Keratinocyte (primary cell): ENCODE data around the gene SERTAD1. TPM values are rescaled to one million over a fixed set of nuclear protein-coding genes. Genes with fewer than 3 reads are reported as not detected.
A peak's percentile ranks its signal among the peaks of the same experiment; 100 is the strongest.

Experiments used
- DNase-seq: peaks from one replicate; pipeline ENCODE4 v3.0.0-alpha.2; 2011; ENCODE audit warnings: low read depth, missing footprints, low spot score
- FAIRE-seq: peaks from 2 replicates; lab custom pipeline; 2011; peaks lifted over from hg19 to GRCh38; lab: Jason Lieb, UNC
- H2AFZ ChIP-seq: 2 replicates; pipeline ENCODE4 v1.6.0; 2012; ENCODE audit warnings: low read length, control low read depth, inconsistent platforms; ENCODE audit not compliant: control insufficient read depth
- H3K27ac ChIP-seq: 2 replicates; pipeline ENCODE4 v1.5.1; 2011; ENCODE audit warnings: low read length; ENCODE audit not compliant: control insufficient read depth, insufficient read depth
- H3K27me3 ChIP-seq: 3 replicates; pipeline ENCODE4 v1.6.0; 2011; ENCODE audit warnings: low read length; ENCODE audit not compliant: control insufficient read depth, insufficient read depth; ENCODE audit errors: extremely low read depth
- H3K36me3 ChIP-seq, 2 experiments: 2 replicates in 1 of 2; 3 replicates in 1 of 2; pipeline ENCODE4 v1.5.1; 2011; ENCODE audit warnings: low read length in 2 of 2, mild to moderate bottlenecking in 1 of 2; ENCODE audit not compliant: control insufficient read depth in 2 of 2, insufficient read depth in 2 of 2; ENCODE audit errors: extremely low read depth in 1 of 2
- H3K4me1 ChIP-seq: 3 replicates; pipeline ENCODE4 v1.5.1; 2011; ENCODE audit warnings: low read length; ENCODE audit not compliant: control insufficient read depth, insufficient read depth; ENCODE audit errors: extremely low read depth
- H3K4me2 ChIP-seq: 3 replicates; pipeline ENCODE4 v1.6.0; 2011; ENCODE audit warnings: low read depth, low read length; ENCODE audit not compliant: control insufficient read depth, insufficient read depth; ENCODE audit errors: extremely low read depth
- H3K4me3 ChIP-seq, 3 experiments: fragments of 200-600 bp in 1 of 3; sonication (generic) in 1 of 3; 2 replicates in 2 of 3; 3 replicates in 1 of 3; pipeline ENCODE4 v1.5.1; 2011 to 2016; ENCODE audit warnings: low read length in 3 of 3, mild to moderate bottlenecking in 3 of 3, control low read depth in 2 of 3, inconsistent platforms in 1 of 3, low read depth in 1 of 3, mixed read lengths in 1 of 3, mixed run types in 1 of 3, moderate library complexity in 1 of 3; ENCODE audit not compliant: control insufficient read depth in 2 of 3, insufficient read depth in 2 of 3; ENCODE audit errors: extremely low read depth in 1 of 3
- H3K79me2 ChIP-seq: 2 replicates; pipeline ENCODE4 v1.6.0; 2012; ENCODE audit warnings: low read length; ENCODE audit not compliant: control insufficient read depth, insufficient read depth
- H3K9ac ChIP-seq: 3 replicates; pipeline ENCODE4 v1.6.0; 2011; ENCODE audit warnings: low read length; ENCODE audit not compliant: control insufficient read depth, insufficient read depth; ENCODE audit errors: extremely low read depth
- H3K9me1 ChIP-seq: 3 replicates; pipeline ENCODE4 v1.6.0; 2011; ENCODE audit warnings: low read length; ENCODE audit not compliant: control insufficient read depth, insufficient read depth; ENCODE audit errors: extremely low read depth
- H3K9me3 ChIP-seq: 2 replicates; pipeline ENCODE4 v1.5.1; 2012; ENCODE audit warnings: low read depth, low read length; ENCODE audit not compliant: control insufficient read depth
- H4K20me1 ChIP-seq: 3 replicates; pipeline ENCODE4 v1.6.0; 2011; ENCODE audit warnings: low read length; ENCODE audit not compliant: control insufficient read depth, insufficient read depth; ENCODE audit errors: extremely low read depth
- CTCF ChIP-seq, 3 experiments: IDR thresholded peaks in 1 of 3; conservative IDR thresholded peaks in 1 of 3; optimal IDR thresholded peaks in 1 of 3; 2 replicates in 2 of 3; 3 replicates in 1 of 3; pipeline versions ENCODE3 to v1.5.1; 2011; ENCODE audit warnings: low read length in 3 of 3, mild to moderate bottlenecking in 3 of 3, moderate library complexity in 2 of 3, control low read depth in 1 of 3, inconsistent platforms in 1 of 3; ENCODE audit not compliant: insufficient read depth in 2 of 3; ENCODE audit errors: extremely low read depth in 1 of 3
- EZH2 ChIP-seq: IDR thresholded peaks from one replicate; pipeline ENCODE4 v1.6.1; 2012; ENCODE audit warnings: inconsistent platforms, mild to moderate bottlenecking, low read length, moderate library complexity
- dilution Hi-C: fragments of 300-500 bp; cut with MboI; formaldehyde crosslinking; loops from one replicate; pipeline ENCODE4 v1.7.0; 2020; ENCODE audit warnings: low sequenced_read_pairs; ENCODE audit not compliant: extremely low pct_ligation_motif_present
- polyA plus RNA-seq, 5 experiments: library from polyadenylated mRNA; depleted of rRNA in 3 of 5; stranded (reverse) in 3 of 5; stranded (forward) in 1 of 5; unstranded in 1 of 5; fragments of >200 nt; gene quantifications; 1 replicate in 1 of 5; 2 replicates in 3 of 5; 3 replicates in 1 of 5; pipeline versions ENCODE4 v1.2.1 to v1.2.3, GENCODE V29; 2011 to 2012; ENCODE audit warnings: missing spikeins in 2 of 5, low read depth in 1 of 5, low replicate concordance in 1 of 5

Gene SERTAD1
- polyA plus RNA-seq, 1 donor (not counting 4 experiments of a cell fraction or from before 2014, with no cell fraction given) = 9.5 TPM

DNA sequence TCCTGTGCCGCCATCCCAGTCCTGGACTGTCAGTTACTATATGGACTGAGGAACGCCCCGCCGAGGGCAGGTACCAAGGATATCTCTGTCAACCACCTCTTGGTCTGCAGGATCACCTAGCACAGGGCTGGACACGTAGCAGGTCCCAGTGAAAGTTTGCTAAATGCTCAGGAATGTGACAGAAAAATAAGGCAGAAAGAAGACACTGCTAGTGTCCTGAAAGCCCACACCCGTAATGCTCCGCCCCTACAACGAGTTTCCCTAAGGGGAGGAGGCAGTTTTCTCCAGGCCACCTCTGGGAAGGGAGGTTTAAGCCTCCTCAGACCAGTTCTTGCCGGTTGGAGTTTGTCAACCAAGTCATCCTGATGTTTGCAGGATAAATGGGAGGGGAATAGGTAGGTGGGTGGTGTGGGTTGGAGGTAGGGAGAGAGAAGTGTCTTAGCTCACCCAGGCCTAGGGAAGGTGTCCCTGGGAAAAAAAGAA is 20.0 kb upstream of the SERTAD1 start:
- peaks cover 29% of the 10 kb centered on the region for H3K79me2 ChIP-seq
- peaks cover 5% of the 10 kb centered on the region for H4K20me1 ChIP-seq
- H3K4me2 ChIP-seq = peak overlapping the region; percentile 9
- no peaks in the 10 kb centered on the region for H3K27me3 ChIP-seq
- dilution Hi-C loops = no loop called here
- peak overlapping the region; percentile 27 for H2AFZ ChIP-seq
- peak overlapping the region in 1 of 3 experiments; percentile 3 for H3K4me3 ChIP-seq
- TF ChIP-seq EZH2 (no peak), CTCF (optimal IDR thresholded peaks at IDR 0.05 in 1 of 3, IDR thresholded peaks at IDR 0.05 in 1 of 3, conservative IDR thresholded peaks at IDR 0.05 in 1 of 3; ENCODE audit: extremely low read depth in 1 of 3, insufficient read depth in 2 of 3, low read length in 3 of 3) (no peak)
- H3K27ac ChIP-seq = no peak overlapping the region
- FAIRE-seq (peak; percentile 55), DNase-seq (no peak)
- H3K36me3 ChIP-seq = peaks cover 12 to 13% of the 10 kb centered on the region in 2 experiments
- no peaks in the 10 kb centered on the region for H3K9me1 ChIP-seq
- H3K4me1 ChIP-seq = peaks cover 16% of the 10 kb centered on the region
- H3K9me3 ChIP-seq = no peaks in the 10 kb centered on the region
- no peak overlapping the region for H3K9ac ChIP-seq

DNA sequence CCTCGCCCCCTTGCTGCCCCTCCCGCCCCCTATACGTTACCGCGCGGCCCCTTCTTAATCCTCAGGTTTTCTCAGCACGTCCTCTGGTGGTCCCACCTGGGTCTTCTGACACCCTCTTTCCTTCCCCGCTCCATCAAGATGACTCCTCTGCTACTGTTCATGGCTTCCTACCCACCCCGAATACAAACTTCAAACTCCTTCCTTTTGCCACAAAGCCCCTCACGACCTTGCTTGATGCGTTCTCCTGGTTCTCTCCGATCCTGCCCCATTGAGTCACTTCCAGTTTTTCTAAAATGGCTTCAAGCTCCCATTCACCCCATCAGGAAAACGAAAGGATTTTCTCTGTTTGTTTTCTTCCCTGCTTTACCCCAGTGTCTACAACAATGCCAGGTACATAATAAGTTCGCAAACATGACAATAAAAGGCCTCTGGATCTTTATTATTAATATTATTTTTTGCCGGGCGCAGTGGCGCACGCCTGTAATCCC is 19.1 kb upstream of the SERTAD1 start:
- dilution Hi-C loops = no loop called here

More for the DNA sequence above, 19.1 kb upstream of the SERTAD1 start:
- FAIRE-seq = no peak
- Histone ChIP-seq H3K9me1 (no peaks in the 10 kb centered on the region), H3K9ac (peak overlapping the region; percentile 100), H3K9me3 (no peaks in the 10 kb centered on the region), H3K36me3 (peaks cover 17 to 19% of the 10 kb centered on the region in 2 experiments), H2AFZ (peak overlapping the region; percentile 98), H3K27ac (peak overlapping the region; percentile 85), H3K27me3 (no peaks in the 10 kb centered on the region), H3K79me2 (peaks cover 33% of the 10 kb centered on the region), H3K4me1 (peaks cover 16% of the 10 kb centered on the region), H4K20me1 (peaks cover 5% of the 10 kb centered on the region), H3K4me2 (peak overlapping the region; percentile 95), H3K4me3 (peak overlapping the region; percentile 96 to 100 (median 100))
- TF ChIP-seq CTCF (optimal IDR thresholded peaks at IDR 0.05 in 1 of 3, IDR thresholded peaks at IDR 0.05 in 1 of 3, conservative IDR thresholded peaks at IDR 0.05 in 1 of 3; ENCODE audit: extremely low read depth in 1 of 3, insufficient read depth in 2 of 3, low read length in 3 of 3) (peak in 1 of 3 experiments; percentile 29), EZH2 (no peak)
- DNase-seq = no peak
